Activated naive CD4-positive, alpha-beta T cell treated with Interleukin-2 at 50 U/mL for 16 hours (primary cell): ENCODE results near the gene TP63.

Experiments used
- DNase-seq: peaks from one replicate; pipeline ENCODE4 v3.0.0-alpha.2; 2020

Gene TP63

GRCh38 chr3:189787191-189787590, 156.0 kb downstream of the TP63 start:
- DNase-seq, result no peak

GRCh38 chr3:189787632-189788031, 156.4 kb downstream of the TP63 start:
- DNase-seq, result no peak

GRCh38 chr3:189789432-189789831, 158.2 kb downstream of the TP63 start:
- no peak for DNase-seq

- no peak for DNase-seq
Observed at GRCh38 chr3:189790658-189791057, 159.5 kb downstream of the TP63 start.

- DNase-seq, result no peak
Observed at GRCh38 chr3:189792046-189792929, 161.1 kb downstream of the TP63 start.

GRCh38 chr3:189794518-189794917, 163.3 kb downstream of the TP63 start:
- no peak for DNase-seq

GRCh38 chr3:189797103-189797750, 166.0 kb downstream of the TP63 start:
- DNase-seq, result no peak

- no peak for DNase-seq
Observed at GRCh38 chr3:189799366-189799765, 168.2 kb downstream of the TP63 start.

GRCh38 chr3:189800436-189800835, 169.2 kb downstream of the TP63 start:
- DNase-seq, result no peak

GRCh38 chr3:189803254-189803653, 172.1 kb downstream of the TP63 start:
- no peak for DNase-seq

- DNase-seq, result no peak
Observed at GRCh38 chr3:189805375-189806067, 174.3 kb downstream of the TP63 start.

GRCh38 chr3:189806171-189806951, 175.2 kb downstream of the TP63 start:
- no peak for DNase-seq

GRCh38 chr3:189808246-189809007, 177.2 kb downstream of the TP63 start:
- DNase-seq, result no peak

- no peak for DNase-seq
Observed at GRCh38 chr3:189809583-189809982, 178.4 kb downstream of the TP63 start.

- no peak for DNase-seq
Observed at GRCh38 chr3:189812806-189813465, 181.7 kb downstream of the TP63 start.

GRCh38 chr3:189813647-189814240, 182.6 kb downstream of the TP63 start:
- no peak for DNase-seq

GRCh38 chr3:189820365-189820720, 189.2 kb downstream of the TP63 start:
- DNase-seq, result no peak

- DNase-seq, result no peak
Observed at GRCh38 chr3:189821262-189821661, 190.1 kb downstream of the TP63 start.

GRCh38 chr3:189822726-189823125, 191.5 kb downstream of the TP63 start:
- DNase-seq, result no peak

GRCh38 chr3:189824629-189825312, 193.6 kb downstream of the TP63 start:
- no peak for DNase-seq

GRCh38 chr3:189826566-189826965, 195.4 kb downstream of the TP63 start:
- no peak for DNase-seq
